PC-3 (cell line): ENCODE results near the gene RRBP1. TPM values are rescaled to one million over a fixed set of nuclear protein-coding genes. Genes with fewer than 3 reads are reported as not detected.
A peak's percentile ranks its signal among the peaks of the same experiment; 100 is the strongest.

Source experiments
- ATAC-seq: fragments of 200-7000 bp; cut with Tn5 transposase; 2 replicates; pipeline ENCODE4 v1.9.1; 2020; ENCODE audit warnings: mild to moderate bottlenecking, moderate library complexity
- BruUV-seq: library from RNA; stranded (reverse); fragments of 400-500 nt; replicated peaks from 2 replicates; lab custom pipeline; 2021; lab: Mats Ljungman, UMichigan
- CTCF ChIA-PET: fragments of 300-600 bp; sonication (Branson Sonifier 250); formaldehyde crosslinking; loops from one replicate; lab custom pipeline; 2022; ENCODE audit warnings: antibody characterized with exemption; lab: Charles Lee
- POLR2A ChIA-PET: fragments of 300-600 bp; sonication (Branson Sonifier 250); formaldehyde crosslinking; loops from one replicate; lab custom pipeline; 2022; ENCODE audit warnings: antibody characterized with exemption; ENCODE audit not compliant: unreplicated experiment; lab: Charles Lee
- DNase-seq: peaks from one replicate; pipeline ENCODE4 v3.0.0-alpha.2; 2015
- H2AFZ ChIP-seq: fragments of 300-600 bp; sonication (generic); 2 replicates; pipeline ENCODE4 v1.6.0; 2016; ENCODE audit warnings: antibody characterized with exemption, low read length
- H3F3A ChIP-seq: fragments of 300-600 bp; sonication (generic); one replicate; pipeline ENCODE4 v1.6.0; 2017; ENCODE audit warnings: antibody characterized with exemption, low read length, control low read depth, mild to moderate bottlenecking; ENCODE audit not compliant: unreplicated experiment
- H3K27ac ChIP-seq: fragments of 300-600 bp; sonication (generic); 2 replicates; pipeline ENCODE4 v1.5.1; 2016; ENCODE audit warnings: mild to moderate bottlenecking, low read length
- H3K27me3 ChIP-seq: fragments of 300-600 bp; sonication (generic); 2 replicates; pipeline ENCODE4 v1.6.1; 2016; ENCODE audit warnings: low read length, mixed read lengths
- H3K36me3 ChIP-seq: fragments of 300-600 bp; sonication (generic); 2 replicates; pipeline ENCODE4 v1.6.1; 2016; ENCODE audit warnings: low read depth, mixed run types, low read length, mixed read lengths
- H3K4me1 ChIP-seq: fragments of 300-600 bp; sonication (generic); 2 replicates; pipeline ENCODE4 v1.5.1; 2016; ENCODE audit warnings: low read length; ENCODE audit not compliant: insufficient read depth
- H3K4me2 ChIP-seq: fragments of 300-600 bp; sonication (generic); 2 replicates; pipeline ENCODE4 v1.6.0; 2016; ENCODE audit warnings: low read length
- H3K4me3 ChIP-seq: fragments of 300-600 bp; sonication (generic); 2 replicates; pipeline ENCODE4 v1.5.1; 2016; ENCODE audit warnings: mild to moderate bottlenecking, low read length, mixed read lengths
- H3K79me2 ChIP-seq: fragments of 300-600 bp; sonication (generic); 2 replicates; pipeline ENCODE4 v1.6.1; 2017; ENCODE audit warnings: low read length, mixed read lengths
- H3K9ac ChIP-seq: fragments of 300-600 bp; sonication (generic); 2 replicates; pipeline ENCODE4 v1.6.0; 2016; ENCODE audit warnings: mild to moderate bottlenecking, low read length
- H3K9me2 ChIP-seq: fragments of 300-600 bp; sonication (generic); replicated peaks from 2 replicates; pipeline ENCODE4 v1.6.1; 2016; ENCODE audit warnings: mixed run types, low read length, mixed read lengths
- H3K9me3 ChIP-seq: fragments of 300-600 bp; sonication (generic); 2 replicates; pipeline ENCODE4 v1.6.1; 2016; ENCODE audit warnings: low read length, mixed read lengths
- H4K20me1 ChIP-seq: fragments of 300-600 bp; sonication (generic); 2 replicates; pipeline ENCODE4 v1.6.1; 2016; ENCODE audit warnings: low read length, mixed read lengths
- CTCF ChIP-seq: fragments of 300-600 bp; sonication (generic); conservative IDR thresholded peaks from 2 replicates; pipeline ENCODE4 v1.5.1; 2017; ENCODE audit warnings: antibody characterized with exemption, low read depth, mild to moderate bottlenecking, low read length
- EZH2 ChIP-seq: fragments of 300-600 bp; sonication (generic); IDR thresholded peaks from one replicate; pipeline ENCODE4 v1.6.1; 2017; ENCODE audit warnings: antibody characterized with exemption, mild to moderate bottlenecking, low read length; ENCODE audit not compliant: unreplicated experiment
- EZH2phosphoT487 ChIP-seq: fragments of 300-600 bp; sonication (generic); IDR thresholded peaks from 2 replicates; pipeline ENCODE4 v1.6.1; 2018; ENCODE audit warnings: mild to moderate bottlenecking, antibody characterized with exemption, low read length, borderline replicate concordance
- intact Hi-C: fragments of 100-400 bp; cut with micrococcal nuclease; formaldehyde crosslinking; loops from 2 replicates; pipeline ENCODE4 v1.9.0; 2023
- total RNA-seq: library from RNA; depleted of rRNA; stranded (reverse); fragments of >200 nt; gene quantifications from 2 replicates; pipeline ENCODE4 v1.2.3, GENCODE V29; 2014

Gene RRBP1
- total RNA-seq, 1 experiment from 2014 or later, result 176 TPM

GRCh38 chr20:17681726-17682102 lies 328 bp downstream of the RRBP1 start:
- Histone ChIP-seq H3K9me2 (no peaks in the 10 kb centered on the region), H3K4me1 (peaks cover 19% of the 10 kb centered on the region), H3F3A (no peaks in the 10 kb centered on the region), H4K20me1 (peaks cover 31% of the 10 kb centered on the region), H3K27ac (peak overlapping the region; percentile 26; the same call in 1 of the 2 replicates), H3K36me3 (peaks cover 24% of the 10 kb centered on the region), H3K27me3 (peaks cover 35% of the 10 kb centered on the region), H2AFZ (peak overlapping the region; percentile 70; the same call in 1 of the 2 replicates), H3K4me2 (peak overlapping the region; percentile 64), H3K9me3 (no peaks in the 10 kb centered on the region), H3K4me3 (peak overlapping the region; percentile 77), H3K9ac (peak overlapping the region; percentile 67), H3K79me2 (peaks cover 43% of the 10 kb centered on the region)
- ChIA-PET POLR2A (interaction anchor here (0.7 to 0.9 kb wide), 2 partner anchors 184 to 309 kb away, joined by 3 to 4 read pairs; no protein-coding TSS in a partner anchor), CTCF (interaction anchor here (0.6 to 2.2 kb wide), 6 partner anchors 14 to 288 kb away, joined by 5 to 14 read pairs (median 8); no protein-coding TSS in a partner anchor)
- no TSS peak for BruUV-seq
- DNase-seq (no peak), ATAC-seq (peak; percentile 2)
- no peak for TF ChIP-seq CTCF
- intact Hi-C loops, result loop anchor here (1.0 to 5.0 kb wide), 4 partner anchors 54 to 311 kb away; no protein-coding TSS in a partner anchor

GRCh38 chr20:17680836-17681725 lies 961 bp downstream of the RRBP1 start:
- TF ChIP-seq CTCF, result peak; percentile 25; the same call in 1 of the 2 replicates
- TF ChIP-seq EZH2phosphoT487, result no peak
- no peak for TF ChIP-seq EZH2
- Histone ChIP-seq H3K27me3 (peaks cover 29% of the 10 kb centered on the region), H3K36me3 (peaks cover 30% of the 10 kb centered on the region), H3K79me2 (peaks cover 49% of the 10 kb centered on the region), H3K9me3 (no peaks in the 10 kb centered on the region), H3F3A (no peaks in the 10 kb centered on the region), H2AFZ (peak overlapping the region; percentile 28), H3K4me3 (peak overlapping the region; percentile 98), H3K4me1 (peaks cover 19% of the 10 kb centered on the region), H3K4me2 (peak overlapping the region; percentile 91), H3K9me2 (no peaks in the 10 kb centered on the region), H3K9ac (peak overlapping the region; percentile 83), H4K20me1 (peaks cover 36% of the 10 kb centered on the region), H3K27ac (peak overlapping the region; percentile 68)
- DNase-seq (peak; percentile 81), ATAC-seq (peak; percentile 37)
- BruUV-seq, result no TSS peak
- intact Hi-C loops, result loop anchor here (5.0 kb wide), 1 partner anchor 311 kb away; no protein-coding TSS in a partner anchor
- CTCF ChIA-PET, result interaction anchor here (0.7 to 2.2 kb wide), 4 partner anchors 26 to 217 kb away, joined by 7 to 14 read pairs (median 10); no protein-coding TSS in a partner anchor
- POLR2A ChIA-PET, result interaction anchor here (0.6 to 0.7 kb wide), 2 partner anchors 105 to 286 kb away, joined by 3 to 5 read pairs; no protein-coding TSS in a partner anchor
